B cell (primary cell): ENCODE results near the gene BCL2L13. TPM values are rescaled to one million over a fixed set of nuclear protein-coding genes. Genes with fewer than 3 reads are reported as not detected.
"Not testable (repeated sequence)": the region's sequence is repeated elsewhere in the genome, so short reads cannot be mapped to it uniquely, and the experiment has no call there.

ENCODE experiments used
- ATAC-seq: fragments of 200-7000 bp; cut with Tn5 transposase; one replicate; pipeline ENCODE4 v1.10.0; 2021; ENCODE audit warnings: low read depth, mild to moderate bottlenecking, moderate number of reproducible peaks, moderate library complexity
- CTCF ChIA-PET: fragments of 350-600 bp; sonication (Branson Sonifier 250); formaldehyde crosslinking; loops from one replicate; lab custom pipeline; 2021; ENCODE audit warnings: antibody characterized with exemption, inconsistent platforms; lab: Charles Lee
- POLR2A ChIA-PET: fragments of 350-600 bp; sonication (Branson Sonifier 250); formaldehyde crosslinking; loops from one replicate; lab custom pipeline; 2021; ENCODE audit warnings: antibody characterized with exemption; lab: Charles Lee
- DNase-seq: peaks from one replicate; pipeline ENCODE4 v3.0.0; 2013
- H2AFZ ChIP-seq: 2 replicates; pipeline ENCODE4 v1.6.1; 2012; ENCODE audit warnings: mild to moderate bottlenecking, low read depth, low read length; ENCODE audit not compliant: insufficient read depth, poor library complexity, severe bottlenecking
- H3K27ac ChIP-seq, 2 donors: 1 replicate in 1 of 2; 2 replicates in 1 of 2; pipeline ENCODE4 v1.5.1; 2012 to 2013; ENCODE audit warnings: low read length in 2 of 2, mild to moderate bottlenecking in 2 of 2, moderate library complexity in 1 of 2
- H3K27me3 ChIP-seq, 4 experiments: fragments of 200-600 bp in 1 of 4; sonication (generic) in 1 of 4; replicated peaks in 1 of 4; 1 replicate in 2 of 4; 2 replicates in 2 of 4; pipeline versions ENCODE4 v1.6.1 to v1.7.0; 2013 to 2016; ENCODE audit warnings: low read length in 3 of 4, mild to moderate bottlenecking in 2 of 4, mixed read lengths in 1 of 4, moderate library complexity in 1 of 4; ENCODE audit not compliant: insufficient read depth in 4 of 4, control insufficient read depth in 3 of 4; ENCODE audit errors: control extremely low read depth in 1 of 4
- H3K36me3 ChIP-seq, 2 experiments: replicated peaks in 1 of 2; 1 replicate in 1 of 2; 2 replicates in 1 of 2; pipeline versions ENCODE4 v1.6.1 to v1.7.1; 2013; ENCODE audit warnings: low read length in 1 of 2; ENCODE audit not compliant: insufficient read depth in 2 of 2, control insufficient read depth in 1 of 2; ENCODE audit errors: control extremely low read depth in 1 of 2, extremely low read depth in 1 of 2
- H3K4me1 ChIP-seq, 2 donors: fragments of 200-600 bp in 1 of 2; sonication (generic) in 1 of 2; 1 replicate in 1 of 2; 2 replicates in 1 of 2; pipeline versions ENCODE4 v1.5.1 to v1.6.1; 2013 to 2017; ENCODE audit warnings: low read length in 2 of 2; ENCODE audit not compliant: control insufficient read depth in 2 of 2, insufficient read depth in 2 of 2
- H3K4me2 ChIP-seq: replicated peaks from 2 replicates; pipeline ENCODE3; 2012; ENCODE audit warnings: mild to moderate bottlenecking, low read depth, low read length; ENCODE audit not compliant: poor library complexity, severe bottlenecking
- H3K4me3 ChIP-seq, 5 experiments: fragments of 200-600 bp in 1 of 5; sonication (generic) in 1 of 5; 1 replicate in 3 of 5; 2 replicates in 2 of 5; pipeline versions ENCODE4 v1.5.1 to v1.7.0; 2011 to 2016; ENCODE audit warnings: low read length in 4 of 5, mild to moderate bottlenecking in 4 of 5, low read depth in 2 of 5, control low read depth in 1 of 5, moderate library complexity in 1 of 5; ENCODE audit not compliant: insufficient read depth in 1 of 5; ENCODE audit errors: control extremely low read depth in 1 of 5, extremely low read depth in 1 of 5
- H3K79me2 ChIP-seq: fragments of 200-600 bp; sonication (generic); one replicate; pipeline ENCODE4 v1.6.0; 2016; ENCODE audit warnings: low read length; ENCODE audit not compliant: control insufficient read depth, insufficient read depth
- H3K9ac ChIP-seq: fragments of 200-600 bp; sonication (generic); 2 replicates; pipeline ENCODE4 v1.6.1; 2017; ENCODE audit warnings: mild to moderate bottlenecking, low read length, moderate library complexity
- H3K9me3 ChIP-seq, 3 donors: one replicate each; pipeline versions ENCODE4 v1.6.1 to v1.7.1; 2013; ENCODE audit warnings: low read length in 2 of 3; ENCODE audit not compliant: control insufficient read depth in 2 of 3, insufficient read depth in 1 of 3; ENCODE audit errors: control extremely low read depth in 1 of 3
- H4K20me1 ChIP-seq: 2 replicates; pipeline ENCODE4 v1.6.0; 2012; ENCODE audit warnings: mild to moderate bottlenecking, low read length; ENCODE audit not compliant: insufficient read depth, control insufficient read depth, poor library complexity, severe bottlenecking
- H3K27ac Mint-ChIP-seq: one replicate; pipeline ENCODE4 v1.8.0; 2021; ENCODE audit warnings: mixed read lengths
- H3K27me3 Mint-ChIP-seq: one replicate; pipeline ENCODE4 v1.8.0; 2021; ENCODE audit warnings: mixed read lengths
- H3K4me1 Mint-ChIP-seq: one replicate; pipeline ENCODE4 v1.8.0; 2021; ENCODE audit warnings: mixed read lengths
- H3K4me3 Mint-ChIP-seq: one replicate; pipeline ENCODE4 v1.8.0; 2021; ENCODE audit warnings: mixed read lengths
- H3K9me3 Mint-ChIP-seq: one replicate; pipeline ENCODE4 v1.8.0; 2022; ENCODE audit warnings: mixed read lengths; ENCODE audit not compliant: insufficient read depth
- CTCF ChIP-seq: fragments of 200-600 bp; IDR thresholded peaks from one replicate; pipeline ENCODE4 v1.8.0; 2022; ENCODE audit warnings: antibody characterized with exemption, mild to moderate bottlenecking
- EZH2 ChIP-seq: IDR thresholded peaks from 2 replicates; pipeline ENCODE4 v1.6.1; 2012; ENCODE audit warnings: borderline replicate concordance, low read depth, mild to moderate bottlenecking, moderate library complexity, low read length; ENCODE audit not compliant: insufficient read depth, poor library complexity, severe bottlenecking
- WGBS: methylation state at CpG from one replicate; pipeline ENCODE4 v1.1.5; 2013; ENCODE audit warnings: missing lambda C conversion rate; ENCODE audit not compliant: insufficient coverage; 5-methylcytosine and 5-hydroxymethylcytosine counted together
- intact Hi-C: fragments of 100-400 bp; cut with micrococcal nuclease; formaldehyde crosslinking; loops from one replicate; pipeline ENCODE4 v1.10.0; 2022
- polyA plus RNA-seq: library from polyadenylated mRNA; depleted of rRNA; stranded (reverse); fragments of >200 nt; gene quantifications from 2 replicates; pipeline ENCODE4 v1.2.3, GENCODE V29; 2012
- total RNA-seq, 2 donors: library from RNA; stranded (reverse); fragments of 120-200 nt in 1 of 2; gene quantifications; 1 replicate in 1 of 2; 2 replicates in 1 of 2; pipeline versions ENCODE4 v1.2.3 to v1.2.4, GENCODE V29; 2013 to 2022

Gene BCL2L13
- total and polyA plus RNA-seq, 2 donors (not counting 1 experiment from before 2014, with no cell fraction given): 19.2 to 29.9 TPM

- WGBS: no CpG with 5 or more reads among the region's 4 CpGs
- H3K4me2 ChIP-seq: no peak overlapping the region
- H3K27ac Mint-ChIP-seq: no peak overlapping the region
- no peaks in the 10 kb centered on the region for H3K27me3 ChIP-seq
- H3K9ac ChIP-seq: no peak overlapping the region
- ChIA-PET POLR2A (no interaction called here), CTCF (no interaction called here)
- H3K9me3 ChIP-seq: no peaks in the 10 kb centered on the region
- H3K4me1 Mint-ChIP-seq: peaks cover 22% of the 10 kb centered on the region
- no peaks in the 10 kb centered on the region for H3K9me3 Mint-ChIP-seq
- H3K79me2 ChIP-seq: peaks cover 91% of the 10 kb centered on the region
- H3K4me3 Mint-ChIP-seq: no peak overlapping the region
- ATAC-seq (no peak), DNase-seq (no peak)
- no peaks in the 10 kb centered on the region for H3K27me3 Mint-ChIP-seq
- peaks cover 8% of the 10 kb centered on the region for H4K20me1 ChIP-seq
- no peaks in the 10 kb centered on the region for H3K36me3 ChIP-seq
- no peaks in the 10 kb centered on the region for H3K4me1 ChIP-seq
- no peak overlapping the region for H3K27ac ChIP-seq
- TF ChIP-seq EZH2: no peak
- TF ChIP-seq CTCF: no peak
- intact Hi-C loops: loop anchor here (5.0 kb wide), 1 partner anchor 36 kb away; no protein-coding TSS in a partner anchor
- H2AFZ ChIP-seq: no peak overlapping the region
- H3K4me3 ChIP-seq: no peak overlapping the region
Measured at GRCh38 chr22:17761138-17761488, 122.6 kb downstream of the BCL2L13 start.

- H3K27me3 Mint-ChIP-seq, H3K9ac ChIP-seq, POLR2A ChIA-PET, DNase-seq, H3K9me3 ChIP-seq, H3K27ac ChIP-seq, H3K4me3 Mint-ChIP-seq, ATAC-seq, H3K27ac Mint-ChIP-seq, H3K36me3 ChIP-seq, H3K4me2 ChIP-seq, H4K20me1 ChIP-seq, H2AFZ ChIP-seq, H3K9me3 Mint-ChIP-seq, H3K4me3 ChIP-seq, H3K27me3 ChIP-seq: not testable (repeated sequence)
- intact Hi-C loops: loop anchor here (5.0 kb wide), 1 partner anchor 34 kb away; no protein-coding TSS in a partner anchor
- H3K4me1 ChIP-seq: peaks cover 7 to 13% of the 10 kb centered on the region in 2 donors
- H3K79me2 ChIP-seq: peaks cover 89% of the 10 kb centered on the region
- H3K4me1 Mint-ChIP-seq: peaks cover 31% of the 10 kb centered on the region
- 62% methylated on average over 6 of the region's 10 CpGs for WGBS
- CTCF ChIA-PET: interaction anchor here (0.8 kb wide), 1 partner anchor 9 kb away, joined by 3 read pairs; no protein-coding TSS in a partner anchor
Measured at GRCh38 chr22:17763442-17763841, 124.9 kb downstream of the BCL2L13 start.
